ENCODE results near the gene ADCK2.

DNA sequence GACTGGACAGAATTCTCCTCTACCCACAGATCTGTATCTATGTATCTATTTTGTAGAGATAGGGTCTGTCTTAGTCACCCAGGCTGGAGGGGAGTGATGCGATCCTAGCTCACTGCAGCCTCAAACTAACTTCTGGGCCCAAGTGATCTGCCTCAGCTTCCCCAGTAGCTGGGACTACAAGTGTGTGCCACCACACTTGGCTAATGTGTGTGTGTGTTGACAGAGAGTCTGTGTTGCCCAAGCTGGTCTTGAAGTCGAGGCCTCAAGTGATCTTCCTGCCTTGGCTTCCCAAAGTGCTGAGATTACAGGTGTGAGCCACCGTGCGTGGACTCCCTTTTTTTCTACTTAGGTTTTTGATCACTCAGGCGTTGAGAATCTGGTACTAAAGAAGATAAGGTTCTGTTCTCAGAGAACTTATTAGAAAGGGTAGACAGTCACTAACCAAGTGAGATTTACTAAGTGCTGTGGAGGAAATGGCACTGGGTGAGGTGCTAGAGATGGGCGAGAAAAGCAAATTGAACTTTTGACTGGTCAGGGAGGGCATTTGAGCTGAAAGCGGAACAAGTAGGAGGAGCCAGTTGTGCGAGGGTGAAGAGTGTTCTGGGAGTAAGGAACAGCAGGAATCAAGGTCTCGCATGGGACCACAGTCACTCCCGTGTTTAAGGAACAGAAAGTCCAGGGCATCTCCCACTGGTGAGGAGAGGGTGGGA, 41.7 kb downstream of the ADCK2 start:
- TF ChIP-seq MAX (IDR thresholded peaks at IDR 0.05), result no peak
- TF ChIP-seq, protein P1, sequence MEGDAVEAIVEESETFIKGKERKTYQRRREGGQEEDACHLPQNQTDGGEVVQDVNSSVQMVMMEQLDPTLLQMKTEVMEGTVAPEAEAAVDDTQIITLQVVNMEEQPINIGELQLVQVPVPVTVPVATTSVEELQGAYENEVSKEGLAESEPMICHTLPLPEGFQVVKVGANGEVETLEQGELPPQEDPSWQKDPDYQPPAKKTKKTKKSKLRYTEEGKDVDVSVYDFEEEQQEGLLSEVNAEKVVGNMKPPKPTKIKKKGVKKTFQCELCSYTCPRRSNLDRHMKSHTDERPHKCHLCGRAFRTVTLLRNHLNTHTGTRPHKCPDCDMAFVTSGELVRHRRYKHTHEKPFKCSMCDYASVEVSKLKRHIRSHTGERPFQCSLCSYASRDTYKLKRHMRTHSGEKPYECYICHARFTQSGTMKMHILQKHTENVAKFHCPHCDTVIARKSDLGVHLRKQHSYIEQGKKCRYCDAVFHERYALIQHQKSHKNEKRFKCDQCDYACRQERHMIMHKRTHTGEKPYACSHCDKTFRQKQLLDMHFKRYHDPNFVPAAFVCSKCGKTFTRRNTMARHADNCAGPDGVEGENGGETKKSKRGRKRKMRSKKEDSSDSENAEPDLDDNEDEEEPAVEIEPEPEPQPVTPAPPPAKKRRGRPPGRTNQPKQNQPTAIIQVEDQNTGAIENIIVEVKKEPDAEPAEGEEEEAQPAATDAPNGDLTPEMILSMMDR (IDR thresholded peaks at IDR 0.05; ENCODE audit: low read depth, low read length, missing input control), result no peak
- no peak for TF ChIP-seq JUND (IDR thresholded peaks at IDR 0.05)
- TF ChIP-seq YY1 (IDR thresholded peaks at IDR 0.05), result no peak
- no peak for TF ChIP-seq RAD21 (IDR thresholded peaks at IDR 0.05)
- TF ChIP-seq, protein P2, sequence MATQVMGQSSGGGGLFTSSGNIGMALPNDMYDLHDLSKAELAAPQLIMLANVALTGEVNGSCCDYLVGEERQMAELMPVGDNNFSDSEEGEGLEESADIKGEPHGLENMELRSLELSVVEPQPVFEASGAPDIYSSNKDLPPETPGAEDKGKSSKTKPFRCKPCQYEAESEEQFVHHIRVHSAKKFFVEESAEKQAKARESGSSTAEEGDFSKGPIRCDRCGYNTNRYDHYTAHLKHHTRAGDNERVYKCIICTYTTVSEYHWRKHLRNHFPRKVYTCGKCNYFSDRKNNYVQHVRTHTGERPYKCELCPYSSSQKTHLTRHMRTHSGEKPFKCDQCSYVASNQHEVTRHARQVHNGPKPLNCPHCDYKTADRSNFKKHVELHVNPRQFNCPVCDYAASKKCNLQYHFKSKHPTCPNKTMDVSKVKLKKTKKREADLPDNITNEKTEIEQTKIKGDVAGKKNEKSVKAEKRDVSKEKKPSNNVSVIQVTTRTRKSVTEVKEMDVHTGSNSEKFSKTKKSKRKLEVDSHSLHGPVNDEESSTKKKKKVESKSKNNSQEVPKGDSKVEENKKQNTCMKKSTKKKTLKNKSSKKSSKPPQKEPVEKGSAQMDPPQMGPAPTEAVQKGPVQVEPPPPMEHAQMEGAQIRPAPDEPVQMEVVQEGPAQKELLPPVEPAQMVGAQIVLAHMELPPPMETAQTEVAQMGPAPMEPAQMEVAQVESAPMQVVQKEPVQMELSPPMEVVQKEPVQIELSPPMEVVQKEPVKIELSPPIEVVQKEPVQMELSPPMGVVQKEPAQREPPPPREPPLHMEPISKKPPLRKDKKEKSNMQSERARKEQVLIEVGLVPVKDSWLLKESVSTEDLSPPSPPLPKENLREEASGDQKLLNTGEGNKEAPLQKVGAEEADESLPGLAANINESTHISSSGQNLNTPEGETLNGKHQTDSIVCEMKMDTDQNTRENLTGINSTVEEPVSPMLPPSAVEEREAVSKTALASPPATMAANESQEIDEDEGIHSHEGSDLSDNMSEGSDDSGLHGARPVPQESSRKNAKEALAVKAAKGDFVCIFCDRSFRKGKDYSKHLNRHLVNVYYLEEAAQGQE (IDR thresholded peaks at IDR 0.05), result no peak
- TF ChIP-seq, protein P3, sequence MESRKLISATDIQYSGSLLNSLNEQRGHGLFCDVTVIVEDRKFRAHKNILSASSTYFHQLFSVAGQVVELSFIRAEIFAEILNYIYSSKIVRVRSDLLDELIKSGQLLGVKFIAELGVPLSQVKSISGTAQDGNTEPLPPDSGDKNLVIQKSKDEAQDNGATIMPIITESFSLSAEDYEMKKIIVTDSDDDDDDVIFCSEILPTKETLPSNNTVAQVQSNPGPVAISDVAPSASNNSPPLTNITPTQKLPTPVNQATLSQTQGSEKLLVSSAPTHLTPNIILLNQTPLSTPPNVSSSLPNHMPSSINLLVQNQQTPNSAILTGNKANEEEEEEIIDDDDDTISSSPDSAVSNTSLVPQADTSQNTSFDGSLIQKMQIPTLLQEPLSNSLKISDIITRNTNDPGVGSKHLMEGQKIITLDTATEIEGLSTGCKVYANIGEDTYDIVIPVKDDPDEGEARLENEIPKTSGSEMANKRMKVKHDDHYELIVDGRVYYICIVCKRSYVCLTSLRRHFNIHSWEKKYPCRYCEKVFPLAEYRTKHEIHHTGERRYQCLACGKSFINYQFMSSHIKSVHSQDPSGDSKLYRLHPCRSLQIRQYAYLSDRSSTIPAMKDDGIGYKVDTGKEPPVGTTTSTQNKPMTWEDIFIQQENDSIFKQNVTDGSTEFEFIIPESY (IDR thresholded peaks at IDR 0.05), result no peak

All from liver (tissue), 3 donors.